ENCODE results near the gene GRK4.

- no peak for TF ChIP-seq EZH2phosphoT487 (IDR thresholded peaks at IDR 0.05; ENCODE audit: borderline replicate concordance, low read length)
- TF ChIP-seq, protein P1, sequence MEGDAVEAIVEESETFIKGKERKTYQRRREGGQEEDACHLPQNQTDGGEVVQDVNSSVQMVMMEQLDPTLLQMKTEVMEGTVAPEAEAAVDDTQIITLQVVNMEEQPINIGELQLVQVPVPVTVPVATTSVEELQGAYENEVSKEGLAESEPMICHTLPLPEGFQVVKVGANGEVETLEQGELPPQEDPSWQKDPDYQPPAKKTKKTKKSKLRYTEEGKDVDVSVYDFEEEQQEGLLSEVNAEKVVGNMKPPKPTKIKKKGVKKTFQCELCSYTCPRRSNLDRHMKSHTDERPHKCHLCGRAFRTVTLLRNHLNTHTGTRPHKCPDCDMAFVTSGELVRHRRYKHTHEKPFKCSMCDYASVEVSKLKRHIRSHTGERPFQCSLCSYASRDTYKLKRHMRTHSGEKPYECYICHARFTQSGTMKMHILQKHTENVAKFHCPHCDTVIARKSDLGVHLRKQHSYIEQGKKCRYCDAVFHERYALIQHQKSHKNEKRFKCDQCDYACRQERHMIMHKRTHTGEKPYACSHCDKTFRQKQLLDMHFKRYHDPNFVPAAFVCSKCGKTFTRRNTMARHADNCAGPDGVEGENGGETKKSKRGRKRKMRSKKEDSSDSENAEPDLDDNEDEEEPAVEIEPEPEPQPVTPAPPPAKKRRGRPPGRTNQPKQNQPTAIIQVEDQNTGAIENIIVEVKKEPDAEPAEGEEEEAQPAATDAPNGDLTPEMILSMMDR (conservative IDR thresholded peaks at IDR 0.05; ENCODE audit: low read depth, low read length): no peak
Measured at GRCh38 chr4:3013839-3014350, 50.5 kb downstream of the GRK4 start.

All from PC-3 (cell line).